Hematopoietic multipotent progenitor cell treated with erythropoietin and hydrocortisone succinate and interleukin-3 and kit ligand, for 15 days (in vitro differentiated cells): ENCODE measurements around the gene NDUFS4.
"Not testable (repeated sequence)": the region's sequence is repeated elsewhere in the genome, so short reads cannot be mapped to it uniquely, and the experiment has no call there.

Experiments used
- DNase-seq: peaks from one replicate; pipeline ENCODE4 v3.0.0-alpha.2; 2015; ENCODE audit warnings: low spot score

NDUFS4 gene

DNA sequence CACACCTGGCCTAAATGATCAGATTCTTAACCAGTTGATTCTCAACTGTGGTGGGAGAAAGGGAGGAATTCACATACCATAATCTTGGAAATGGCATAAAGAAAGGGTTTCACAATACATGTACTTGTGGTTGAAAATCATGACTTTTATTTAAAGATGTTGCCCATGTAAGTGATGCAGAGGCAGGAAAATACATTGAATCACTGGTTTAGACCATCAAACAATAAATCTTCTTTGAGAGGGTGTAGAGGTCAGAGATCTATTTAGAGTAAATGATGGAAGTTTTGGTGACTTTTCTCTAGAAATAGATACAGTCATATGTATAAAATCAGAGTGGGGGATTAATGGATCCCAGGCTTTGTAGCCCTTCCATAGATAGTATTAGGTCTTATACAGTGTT is 15.4 kb downstream of the NDUFS4 start:
- no peak for DNase-seq

DNA sequence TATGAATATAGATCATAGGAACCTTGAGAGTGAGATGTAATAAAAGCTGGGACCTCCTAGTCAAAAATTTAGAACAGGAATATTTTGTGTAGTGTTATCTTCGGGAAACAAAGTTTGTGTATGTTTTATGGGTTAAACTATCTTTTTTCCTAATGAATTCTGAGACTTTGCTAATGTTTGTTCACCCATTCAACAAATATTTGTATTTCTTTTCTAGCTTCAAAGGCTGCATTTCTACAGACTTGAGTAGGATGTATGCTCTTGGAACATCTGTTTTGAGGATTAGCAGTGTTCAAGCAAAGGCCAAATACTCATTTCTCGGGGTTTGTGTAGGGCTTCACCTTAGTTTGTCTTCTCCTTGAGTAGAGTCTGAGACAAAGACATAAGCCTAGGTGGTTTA is 16.2 kb downstream of the NDUFS4 start:
- no peak for DNase-seq

DNA sequence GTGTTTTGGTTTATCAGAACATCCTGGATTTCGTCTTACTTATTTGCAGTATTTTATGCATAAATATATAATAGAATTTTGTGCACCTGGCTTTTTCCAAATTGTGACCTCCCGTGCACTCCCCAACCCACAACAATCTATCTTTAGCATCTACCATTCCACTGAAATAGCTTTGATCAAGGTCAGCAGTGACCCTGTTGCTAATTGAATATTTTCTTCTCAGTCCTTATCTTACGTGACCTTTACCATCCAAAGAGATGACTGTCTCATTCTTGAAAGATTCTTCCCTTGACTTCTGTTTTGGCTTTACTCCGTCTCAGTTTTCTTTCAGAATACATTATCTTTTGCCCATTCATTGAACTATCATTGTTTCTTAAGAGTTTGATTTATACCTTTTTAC is 18.4 kb downstream of the NDUFS4 start:
- no peak for DNase-seq

DNA sequence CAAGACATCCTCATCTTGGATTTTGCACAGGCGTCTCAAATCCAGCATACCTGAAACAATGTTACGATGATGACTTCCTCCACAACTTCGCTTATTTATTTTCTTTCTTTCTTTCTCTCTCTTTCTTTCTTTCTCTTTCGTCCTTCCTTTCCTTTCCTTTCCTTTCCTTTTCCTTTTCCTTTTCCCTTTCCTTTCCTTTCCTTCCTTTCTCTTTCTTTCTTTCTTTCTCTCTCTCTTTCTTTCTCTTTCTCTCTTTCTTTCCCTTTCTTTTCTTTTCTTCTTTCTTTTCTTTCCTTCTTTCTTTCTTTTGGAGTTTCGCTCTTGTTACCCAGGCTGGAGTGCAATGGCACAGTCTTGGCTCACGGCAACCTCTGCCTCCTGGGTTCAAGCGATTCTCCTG is 20.1 kb downstream of the NDUFS4 start:
- DNase-seq = no peak

DNA sequence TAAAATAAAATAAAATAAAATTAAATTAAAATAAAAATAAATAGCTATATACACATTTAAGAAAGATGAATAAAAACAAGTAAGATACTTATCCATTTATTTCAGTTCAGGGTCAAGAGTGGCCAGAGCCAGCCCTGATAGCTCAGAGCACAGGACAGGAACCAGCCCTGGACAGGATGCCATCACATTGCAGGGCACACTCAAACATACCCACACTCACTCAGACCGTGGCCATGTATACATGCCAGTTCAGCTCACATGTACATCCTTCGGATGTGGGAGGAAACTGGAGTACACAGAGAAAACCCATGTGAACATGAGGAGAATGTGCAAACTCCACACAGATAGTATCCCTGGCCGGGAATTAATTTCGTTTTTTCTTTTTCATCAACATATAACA is 21.8 kb downstream of the NDUFS4 start:
- DNase-seq = no peak

DNA sequence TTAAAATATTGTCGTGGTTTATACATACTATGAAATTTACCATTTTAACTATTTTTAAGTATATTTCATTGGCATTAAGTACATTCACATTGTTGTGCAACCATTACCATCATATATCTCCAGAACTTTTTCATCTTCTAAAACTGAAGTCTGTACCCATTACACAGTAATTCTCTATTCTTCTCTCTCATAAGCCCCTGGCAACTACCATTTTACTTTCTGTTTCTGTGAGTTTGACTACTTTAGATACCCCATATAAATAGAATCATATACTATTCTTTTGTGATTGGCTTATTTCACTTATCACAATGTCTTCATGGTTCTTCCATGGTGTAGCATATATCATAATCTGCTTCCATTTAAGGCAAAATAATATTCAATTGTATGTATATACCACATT is 30.3 kb downstream of the NDUFS4 start:
- no peak for DNase-seq

DNA sequence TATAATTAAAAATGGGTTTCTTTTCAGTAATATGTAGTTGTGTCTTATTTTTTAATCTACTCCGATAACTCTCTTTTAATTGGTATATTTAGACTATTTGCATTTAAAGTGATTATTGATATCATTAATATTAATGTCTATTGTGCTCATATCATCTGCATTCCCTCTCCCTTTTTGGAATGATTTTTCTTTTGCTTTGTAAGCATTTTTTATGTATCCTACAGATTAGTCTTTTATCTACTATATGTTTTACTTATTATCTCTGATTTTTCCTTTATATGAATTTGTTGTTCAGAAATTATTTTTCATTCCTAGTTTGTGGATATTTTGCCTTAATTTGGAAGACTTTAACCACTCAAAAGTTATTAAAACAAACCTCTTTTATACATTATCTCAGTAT is 34.0 kb downstream of the NDUFS4 start:
- no peak for DNase-seq

DNA sequence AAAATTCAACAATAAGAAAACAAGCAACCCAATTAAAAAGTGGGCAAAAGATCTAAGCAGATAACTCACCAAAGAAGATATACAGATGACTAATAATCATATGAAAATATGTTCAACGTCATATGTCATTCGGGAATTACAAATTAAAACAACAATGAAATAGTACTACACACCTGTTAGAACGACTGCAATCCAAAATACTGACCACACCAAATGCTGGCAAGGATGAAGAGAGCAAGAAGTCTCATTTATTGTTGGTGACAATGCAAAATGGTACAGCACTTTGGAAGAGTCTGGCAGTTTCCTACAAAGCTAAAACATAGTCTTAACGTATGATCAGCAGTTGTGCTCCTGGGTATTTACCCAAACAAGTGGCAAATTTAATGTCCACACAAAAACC is 37.5 kb downstream of the NDUFS4 start:
- no peak for DNase-seq

DNA sequence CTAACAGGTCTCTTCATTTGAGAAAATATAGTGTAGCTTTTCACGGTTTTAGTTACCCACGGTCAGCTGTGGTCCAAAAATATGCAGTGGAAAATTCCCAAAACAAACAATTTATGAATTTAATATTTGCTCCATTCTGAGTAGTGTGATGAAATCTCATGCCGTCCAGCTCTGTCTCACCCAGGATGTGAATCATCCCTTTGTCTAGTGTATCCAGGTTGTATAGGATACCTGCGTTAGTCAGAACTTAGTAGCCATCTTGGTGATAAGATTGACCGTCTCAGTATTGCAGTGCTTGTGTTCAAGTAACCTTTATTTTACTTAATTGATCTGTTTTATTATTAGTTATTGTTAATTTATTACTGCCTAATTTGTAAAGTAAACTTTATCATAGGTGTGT is 41.1 kb downstream of the NDUFS4 start:
- DNase-seq = no peak

DNA sequence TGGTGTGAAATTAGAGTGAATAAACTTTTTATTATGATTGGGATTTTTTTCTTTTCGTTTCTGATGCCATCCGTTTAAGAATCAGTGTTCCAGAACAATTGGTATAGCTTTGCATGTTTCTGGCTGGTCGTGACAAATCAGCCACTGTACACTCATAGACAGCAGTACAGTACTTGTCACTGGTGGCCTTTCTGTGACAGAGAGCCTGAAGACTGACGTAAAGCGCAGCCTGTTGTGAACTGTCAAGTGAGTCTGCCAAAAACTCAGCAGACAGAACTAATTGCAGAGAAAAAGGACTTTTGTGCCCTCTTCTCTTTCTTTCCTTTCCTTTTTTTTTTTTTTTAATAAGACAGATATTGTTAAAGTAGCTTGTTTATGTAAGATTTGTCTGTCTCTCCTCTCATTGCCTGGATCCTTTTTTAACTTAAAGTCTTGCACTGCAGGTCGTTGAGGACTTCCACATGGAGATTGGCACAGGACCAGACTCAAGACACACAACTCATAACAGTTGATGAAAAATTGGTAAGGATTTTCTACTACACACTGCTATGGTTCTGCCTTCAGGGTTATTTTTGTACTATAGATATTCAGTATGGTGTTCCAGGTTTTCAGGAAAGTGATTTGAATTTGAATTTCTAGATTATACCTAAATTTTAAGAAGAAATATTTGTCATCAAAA is 42.7 kb downstream of the NDUFS4 start:
- no peak for DNase-seq

DNA sequence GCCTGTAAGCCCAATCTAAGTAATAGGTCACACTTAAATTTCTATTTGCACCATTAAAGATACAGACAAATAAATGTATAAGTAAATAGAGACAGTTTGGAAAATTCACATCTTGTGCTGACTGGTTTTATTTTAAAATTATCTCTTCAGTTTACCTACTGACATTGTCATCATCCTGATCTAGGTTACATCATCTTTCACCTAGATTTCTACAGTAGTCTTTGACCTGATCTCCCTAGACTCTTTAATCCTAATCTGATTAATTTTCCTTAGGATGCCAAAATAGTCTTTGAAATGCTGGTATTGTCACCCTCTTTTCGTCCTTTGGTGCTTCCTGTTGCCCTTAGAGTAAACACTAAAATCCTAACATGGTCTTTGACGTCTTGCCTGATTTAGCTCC is 43.9 kb downstream of the NDUFS4 start:
- DNase-seq = no peak

DNA sequence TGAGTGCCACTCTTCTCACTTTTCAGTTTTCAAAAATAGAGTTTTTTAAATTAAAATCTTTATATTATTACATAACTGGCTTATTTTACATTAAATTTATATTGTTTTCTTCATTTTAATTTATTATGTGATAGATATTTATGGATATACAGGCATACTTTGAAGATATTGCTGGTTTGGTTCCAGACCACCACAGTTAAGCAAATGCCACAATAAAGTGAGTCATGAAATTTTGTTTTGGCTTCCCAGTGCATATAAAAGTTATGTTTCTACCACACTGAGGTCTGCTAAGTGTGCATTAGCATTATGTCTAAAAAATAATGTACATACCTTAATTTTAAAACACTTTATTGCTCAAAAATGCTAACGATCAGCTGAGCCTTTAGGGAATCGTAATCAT is 47.4 kb downstream of the NDUFS4 start:
- DNase-seq = no peak

DNA sequence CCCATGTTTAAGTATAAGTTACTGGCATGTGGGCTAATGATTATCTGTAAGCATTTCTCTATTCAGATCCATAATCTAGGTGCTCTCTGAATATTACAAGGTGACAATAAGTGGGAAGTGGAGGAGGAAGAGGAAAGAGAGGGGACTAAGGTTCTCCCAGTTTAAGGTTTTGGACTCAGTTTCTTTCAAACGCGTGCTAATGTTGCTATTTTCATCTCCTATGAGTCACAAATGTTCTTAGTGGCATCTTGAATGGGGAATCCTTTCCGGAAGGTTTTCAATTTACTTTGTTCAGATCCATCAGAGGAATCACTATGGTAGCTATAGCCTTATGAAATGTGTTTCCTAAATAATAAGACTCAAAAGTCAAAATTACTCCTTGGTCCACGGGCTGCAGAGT is 48.5 kb downstream of the NDUFS4 start:
- DNase-seq = not testable (repeated sequence)

DNA sequence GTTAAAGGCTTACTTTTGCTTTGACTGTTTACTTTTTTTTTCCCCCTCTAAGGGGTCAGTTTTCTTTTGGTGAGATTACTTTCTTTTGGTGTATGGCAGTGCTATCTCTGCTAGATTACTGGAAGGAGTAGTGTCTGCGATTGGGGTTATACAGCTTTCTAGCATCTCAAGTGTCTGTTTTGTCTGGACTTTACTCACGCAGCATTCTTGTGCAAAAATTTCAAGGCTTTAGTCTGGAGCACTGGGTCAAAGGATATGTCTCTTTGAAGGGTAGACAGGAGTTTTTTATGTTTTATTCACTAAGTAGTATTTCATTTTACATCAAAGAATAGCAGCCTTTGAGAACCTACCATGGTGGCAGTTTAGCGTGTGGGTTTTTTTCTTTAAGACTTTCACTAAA is 52.6 kb downstream of the NDUFS4 start:
- no peak for DNase-seq

DNA sequence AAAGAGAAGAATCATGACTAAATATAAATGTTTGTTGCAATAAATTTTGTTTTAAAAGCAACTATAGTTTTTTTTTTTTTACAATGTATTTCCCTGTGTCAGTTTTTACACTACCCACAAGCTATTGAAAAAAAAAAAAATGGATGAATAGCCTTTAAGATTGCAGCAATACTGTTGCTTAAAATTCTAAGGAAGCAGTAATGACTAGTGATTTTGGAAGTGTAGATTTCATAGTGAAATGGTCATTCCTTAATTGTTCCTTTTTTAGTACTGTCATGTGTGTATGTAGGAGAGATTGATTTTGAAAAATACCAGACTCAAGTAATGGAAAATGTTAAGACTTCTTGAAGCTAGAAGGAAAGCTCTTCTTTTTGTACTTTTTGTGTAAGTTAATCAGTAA is 53.1 kb downstream of the NDUFS4 start:
- no peak for DNase-seq

DNA sequence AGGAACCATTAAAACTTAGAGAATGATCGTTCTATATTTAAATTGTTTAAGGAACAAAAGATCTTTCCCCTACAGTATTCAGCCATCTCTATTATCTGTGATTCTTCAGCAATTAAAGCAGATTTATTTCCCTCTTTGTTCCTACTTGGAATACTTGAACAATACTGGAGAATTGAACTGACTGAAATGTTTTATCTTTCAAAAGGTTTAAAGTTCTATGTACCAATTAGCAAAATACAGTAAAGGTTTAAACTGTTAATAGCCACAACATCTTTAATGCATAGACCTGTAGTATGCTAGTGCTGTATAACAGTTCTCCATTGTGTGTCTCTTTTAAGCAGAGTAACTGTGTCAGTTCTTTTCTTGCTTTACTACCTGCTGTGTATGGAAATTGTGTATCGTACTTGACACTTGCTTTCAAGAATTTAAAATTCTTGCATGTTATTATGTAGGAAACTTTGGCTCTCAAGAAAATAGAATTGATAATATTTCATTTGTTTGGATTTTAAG is 54.0 kb downstream of the NDUFS4 start:
- DNase-seq = no peak

DNA sequence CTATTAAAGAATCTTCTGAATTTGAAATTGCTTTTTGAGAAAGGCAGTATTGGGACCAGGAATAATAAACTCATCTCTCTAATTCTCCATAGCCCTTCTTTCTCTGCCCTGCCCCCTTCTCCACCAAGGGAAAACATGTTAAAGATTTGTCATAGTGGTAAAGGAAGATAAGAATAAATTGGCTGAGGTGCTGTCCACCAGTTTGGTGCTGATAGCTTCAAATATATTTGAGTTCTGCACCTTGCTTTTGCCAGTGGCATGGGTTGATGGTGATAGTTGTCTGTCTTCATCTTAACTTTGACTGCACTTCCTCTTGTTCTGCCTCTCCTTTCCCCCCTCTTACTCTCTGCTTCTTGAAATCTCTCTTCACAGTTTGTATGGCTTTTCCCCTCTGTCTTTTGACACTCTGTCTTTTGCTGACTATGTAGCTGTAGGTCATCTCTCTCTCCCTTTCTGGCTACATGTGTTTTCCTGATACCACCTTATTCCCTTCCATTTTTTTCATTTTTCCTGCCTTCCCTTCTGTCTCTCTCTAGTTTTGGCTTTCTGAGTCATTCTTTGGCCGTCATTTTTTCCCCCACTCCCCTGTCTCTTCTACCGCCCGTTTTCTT is 56.6 kb downstream of the NDUFS4 start:
- DNase-seq = peak; percentile 10

DNA sequence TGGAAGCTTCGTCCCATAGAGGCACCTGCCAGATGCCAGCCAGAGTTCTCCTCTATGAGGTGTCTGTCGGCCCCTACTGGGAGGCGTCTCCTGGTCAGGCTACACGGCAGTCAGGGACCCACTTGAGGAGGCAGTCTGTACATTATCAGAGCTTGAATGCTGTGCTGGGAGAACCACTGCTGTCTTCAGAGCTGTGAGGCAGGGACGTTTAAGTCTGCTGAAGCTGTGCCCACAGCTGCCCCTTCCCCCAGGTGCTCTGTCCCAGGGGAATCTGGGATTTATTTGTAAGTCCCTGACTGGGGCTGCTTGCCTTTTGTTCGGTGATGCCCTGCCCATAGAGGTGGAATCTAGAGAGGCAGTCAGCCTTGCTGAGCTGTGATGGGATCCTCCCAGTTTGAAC is 70.8 kb downstream of the NDUFS4 start:
- no peak for DNase-seq

DNA sequence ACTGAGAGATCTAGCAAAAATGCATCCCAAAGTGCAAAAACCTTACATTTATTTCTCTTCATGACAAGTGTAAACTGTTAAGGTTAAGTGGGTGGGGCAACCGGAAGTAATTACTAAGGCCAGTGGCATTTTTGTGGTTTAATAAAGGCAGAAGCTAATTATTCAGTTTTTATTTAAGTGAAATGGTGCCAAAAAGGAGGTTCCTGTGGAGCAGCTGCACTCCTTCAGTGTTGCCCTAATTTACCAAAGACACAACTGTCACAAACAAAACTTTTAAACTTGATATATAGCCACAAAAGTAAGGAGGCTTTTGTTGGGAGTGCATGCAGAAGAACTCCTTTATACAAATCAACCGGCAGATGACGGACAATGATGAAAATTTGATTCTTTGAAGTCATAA is 81.6 kb downstream of the NDUFS4 start:
- no peak for DNase-seq

DNA sequence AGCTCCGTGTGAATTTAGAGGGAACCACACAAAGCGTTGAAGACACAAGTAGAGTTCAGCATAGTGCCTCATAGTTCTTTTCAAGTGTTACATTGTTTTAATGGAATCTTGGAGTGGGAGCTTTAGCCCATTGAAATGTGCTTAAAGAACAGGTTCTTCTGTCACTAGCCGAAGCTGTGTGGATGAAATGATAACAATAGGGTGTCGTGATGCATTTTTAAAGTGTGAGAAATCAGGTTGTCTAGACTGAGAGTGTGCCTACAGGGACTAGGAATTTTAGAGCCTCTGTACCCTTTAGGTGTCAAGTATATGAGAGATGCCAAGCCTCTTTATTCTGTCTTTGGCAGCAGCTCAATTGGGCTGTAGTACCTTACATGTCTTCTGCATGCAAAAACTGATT is 83.0 kb downstream of the NDUFS4 start:
- no peak for DNase-seq

DNA sequence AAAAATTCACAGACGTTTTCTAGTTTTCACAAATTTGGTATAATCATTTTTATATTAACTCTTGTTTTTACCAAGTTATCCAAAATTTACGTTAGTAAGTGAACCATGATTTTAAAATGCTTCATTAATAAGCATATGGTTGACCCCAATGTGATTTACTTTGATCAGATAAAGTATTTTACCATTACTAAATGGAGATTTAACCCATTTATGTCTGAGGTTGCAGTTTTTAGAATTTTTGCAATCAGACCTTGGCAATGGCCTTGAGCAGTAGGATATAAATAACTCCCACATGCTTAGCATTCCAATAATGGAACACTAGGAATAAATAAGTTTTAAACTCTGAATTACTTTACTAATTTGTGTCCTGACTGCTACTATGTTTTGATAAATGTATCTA is 84.6 kb downstream of the NDUFS4 start:
- DNase-seq = no peak

DNA sequence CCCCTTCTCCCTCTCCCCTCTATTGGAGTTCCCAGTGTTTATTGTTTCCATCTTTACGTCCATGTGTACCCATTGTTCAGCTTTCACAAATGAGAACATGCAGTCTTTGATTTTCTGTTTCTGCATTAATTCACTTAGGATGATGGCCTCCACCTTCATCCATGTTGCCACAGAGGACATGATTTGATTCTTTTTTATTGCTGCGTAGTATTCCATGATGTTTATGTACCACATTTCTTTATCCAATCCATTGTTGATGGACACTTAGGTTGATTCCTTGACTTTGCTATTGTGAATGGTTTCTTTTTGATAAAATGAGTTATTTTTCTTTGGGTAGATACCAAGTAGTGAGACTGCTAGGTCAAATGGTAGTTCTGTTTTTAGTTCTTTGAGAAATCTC is 88.9 kb downstream of the NDUFS4 start:
- DNase-seq = no peak

DNA sequence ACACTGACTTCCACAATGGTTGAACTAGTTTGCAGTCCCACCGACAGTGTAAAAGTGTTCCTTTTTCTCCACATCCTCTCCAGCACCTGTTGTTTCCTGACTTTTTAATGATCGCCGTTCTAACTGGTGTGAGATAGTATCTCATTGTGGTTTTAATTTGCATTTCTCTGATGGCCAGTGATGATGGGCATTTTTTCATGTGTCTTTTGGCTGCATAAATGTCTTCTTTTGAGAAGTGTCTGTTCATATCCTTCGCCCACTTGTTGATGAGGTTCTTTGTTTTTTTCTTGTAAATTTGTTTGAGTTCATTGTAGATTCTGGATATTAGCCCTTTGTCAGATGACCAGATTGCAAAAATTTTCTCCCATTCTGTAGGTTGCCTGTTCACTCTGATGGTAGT is 100.1 kb downstream of the NDUFS4 start:
- not testable (repeated sequence) for DNase-seq

DNA sequence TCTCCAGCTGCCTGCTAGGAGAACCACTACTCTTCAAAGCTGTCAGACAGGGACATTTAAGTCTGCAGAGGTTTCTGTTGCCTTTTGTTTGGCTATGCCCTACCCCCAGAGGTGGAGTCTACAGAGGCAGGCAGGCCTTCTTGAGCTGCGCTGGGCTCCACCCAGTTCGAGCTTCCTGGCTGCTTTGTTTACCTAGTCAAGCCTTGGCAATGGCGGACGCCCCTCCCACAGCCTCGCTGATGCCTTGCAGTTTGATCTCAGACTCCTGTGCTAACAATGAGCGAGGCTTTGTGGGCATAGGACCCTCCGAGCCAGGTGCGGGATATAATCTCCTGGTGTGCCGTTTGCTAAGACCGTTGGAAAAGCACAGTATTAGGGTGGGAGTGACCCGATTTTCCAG is 104.9 kb downstream of the NDUFS4 start:
- DNase-seq = not testable (repeated sequence)
